HS-27A (cell line): Measurements from ENCODE around the gene HTR3E.

ENCODE experiments used
- DNase-seq: peaks from one replicate; pipeline ENCODE4 v3.0.0-alpha.2; 2012; ENCODE audit warnings: low read depth, missing footprints

The HTR3E gene

DNA sequence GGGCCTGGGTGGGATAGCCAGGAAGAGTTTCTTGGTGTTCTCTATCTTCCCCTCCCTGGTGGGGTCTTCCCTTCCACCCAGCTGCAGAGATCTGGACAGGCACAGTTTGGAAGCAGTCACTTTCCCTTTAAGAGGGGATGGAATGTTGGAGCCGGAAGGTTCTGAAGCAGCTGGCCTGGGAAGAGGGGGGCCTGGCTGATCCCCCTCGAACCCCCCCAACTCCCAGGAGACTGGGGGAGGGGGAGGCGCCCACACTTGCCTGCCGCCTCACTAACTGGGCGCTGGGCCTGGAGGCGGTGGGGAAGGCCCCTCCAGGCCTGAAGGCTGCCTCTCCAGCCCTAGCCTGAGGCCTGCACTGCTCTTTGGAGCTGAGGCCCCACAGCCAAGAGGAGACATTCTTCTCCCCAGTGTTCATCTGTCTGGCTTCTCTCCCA is 59.7 kb downstream of the HTR3E start:
- no peak for DNase-seq
